Measurements from ENCODE around the gene CACNA1C.
"Not testable (repeated sequence)": the region's sequence is repeated elsewhere in the genome, so short reads cannot be mapped to it uniquely, and the experiment has no call there.

The CACNA1C gene

DNA sequence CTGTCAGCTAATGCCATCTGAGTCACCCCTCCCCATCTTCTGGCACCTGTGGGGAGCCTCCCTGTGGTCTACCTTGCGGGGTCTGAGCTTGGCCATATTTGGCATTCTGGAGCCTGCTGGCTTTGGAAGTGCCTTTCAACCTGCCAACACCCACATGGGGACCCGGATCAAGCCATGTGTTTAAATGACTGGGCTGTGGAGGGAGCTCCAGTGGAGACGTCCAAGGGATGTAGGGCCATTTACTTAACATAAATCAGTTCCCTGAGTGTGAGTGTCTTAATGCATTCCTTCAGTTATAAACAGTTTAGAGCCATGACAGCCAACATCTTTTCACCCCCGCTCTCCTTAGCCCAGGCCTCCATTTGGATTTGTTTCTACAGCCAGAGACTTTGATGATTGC, 22.0 kb downstream of the CACNA1C start:
- DNase-seq (ENCODE audit: extremely low read depth in 1 of 2, low read depth in 1 of 2), result no peak

DNA sequence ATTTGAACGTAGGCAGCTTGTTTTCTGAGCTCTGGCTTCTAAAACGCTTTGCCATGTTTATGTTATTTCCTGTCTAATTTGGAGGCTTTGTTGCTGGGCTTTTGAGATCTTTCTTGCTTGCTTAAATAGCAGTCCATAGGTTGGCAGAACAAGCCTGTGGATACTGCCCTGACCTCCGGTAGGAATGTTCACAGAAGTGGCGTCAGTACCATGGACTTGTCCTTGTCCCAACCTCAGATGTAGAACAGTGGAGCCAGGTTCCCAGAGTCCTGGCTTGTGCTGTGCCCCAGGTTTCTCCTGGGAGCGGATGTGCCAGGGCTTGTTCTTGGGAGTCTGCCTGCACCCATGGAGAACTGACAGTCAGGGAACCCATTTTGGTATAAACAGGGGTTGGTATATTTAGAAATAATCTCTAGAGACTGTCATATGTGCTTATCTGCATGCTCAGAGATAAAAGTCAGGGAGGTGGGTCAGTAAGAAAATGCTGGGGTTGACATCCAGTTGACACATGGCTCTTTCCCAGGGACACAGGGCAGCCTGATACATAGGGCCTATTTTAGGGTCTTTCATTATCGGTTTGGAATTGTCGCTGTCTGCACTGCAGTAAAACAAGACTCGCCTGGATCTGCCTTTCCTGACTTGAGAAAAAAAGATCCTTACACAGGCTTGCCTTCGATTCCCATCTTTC, 22.9 kb downstream of the CACNA1C start:
- no peak for DNase-seq (ENCODE audit: extremely low read depth in 1 of 2, low read depth in 1 of 2)

DNA sequence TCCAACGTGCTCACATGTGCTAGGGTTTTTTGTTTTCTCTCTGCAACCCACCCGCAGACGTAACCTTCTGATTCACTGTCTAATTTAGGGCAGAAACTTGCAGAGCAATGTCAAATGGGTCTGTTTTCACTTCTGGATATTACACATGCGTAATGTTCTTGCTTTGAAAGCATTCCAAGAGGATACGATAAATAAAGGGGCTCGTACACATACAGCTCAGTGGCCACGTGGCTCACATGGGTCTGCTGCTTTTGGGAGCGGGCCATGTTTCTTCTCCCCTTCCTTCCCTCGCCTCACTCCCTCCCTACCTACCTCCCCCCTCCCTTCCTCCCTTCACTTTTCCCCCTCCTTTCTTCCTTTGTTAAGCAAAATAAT, 23.4 kb downstream of the CACNA1C start:
- no peak for DNase-seq (ENCODE audit: extremely low read depth in 1 of 2, low read depth in 1 of 2)

DNA sequence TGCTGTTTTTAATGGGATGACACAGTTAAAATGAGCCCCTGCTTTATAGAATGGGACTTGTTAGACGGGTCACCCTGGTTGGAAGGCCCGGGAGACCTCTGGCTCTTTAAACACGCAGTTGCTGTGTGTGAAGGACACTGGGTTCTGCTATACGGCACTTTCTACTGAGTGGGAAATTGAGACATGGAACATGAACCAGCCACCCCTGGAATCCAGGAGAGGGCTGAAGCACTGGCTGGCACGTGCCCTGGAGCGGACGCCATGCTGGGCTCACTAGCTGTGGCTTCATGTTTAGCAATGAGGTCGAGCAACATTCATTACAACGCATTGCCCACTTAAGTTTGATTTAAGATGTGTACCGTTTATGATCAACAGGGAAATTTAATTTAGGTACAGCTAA, 23.9 kb downstream of the CACNA1C start:
- no peak for DNase-seq (ENCODE audit: extremely low read depth in 1 of 2, low read depth in 1 of 2)

DNA sequence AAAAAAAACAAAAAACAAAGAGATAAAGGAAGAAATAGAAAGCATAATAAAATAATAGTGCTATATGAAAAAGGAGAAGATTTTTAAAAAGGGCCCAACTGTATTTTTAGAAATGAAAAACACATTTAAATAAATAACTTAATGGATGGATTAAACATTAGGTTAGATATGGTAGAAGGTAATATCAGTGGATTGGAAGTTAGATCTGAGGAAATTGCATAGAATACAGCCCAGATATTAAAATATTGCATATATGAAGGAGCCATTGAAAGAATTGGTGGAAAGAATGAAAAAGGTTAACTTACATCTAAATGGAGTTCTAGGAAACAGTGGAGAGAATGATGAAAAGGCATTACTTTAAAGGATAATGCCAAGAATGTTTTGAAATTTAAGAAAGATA, 27.8 kb downstream of the CACNA1C start:
- no peak for DNase-seq (ENCODE audit: extremely low read depth in 1 of 2, low read depth in 1 of 2)

- DNase-seq (ENCODE audit: extremely low read depth in 1 of 2, low read depth in 1 of 2), result no peak
Observed at GRCh38 chr12:2082321-2082720, 29.5 kb downstream of the CACNA1C start.

GRCh38 chr12:2083008-2083407, 30.2 kb downstream of the CACNA1C start:
- DNase-seq (ENCODE audit: extremely low read depth in 1 of 2, low read depth in 1 of 2), result no peak

- DNase-seq (ENCODE audit: extremely low read depth in 1 of 2, low read depth in 1 of 2), result no peak
Observed at GRCh38 chr12:2083561-2083960, 30.8 kb downstream of the CACNA1C start.

GRCh38 chr12:2084553-2085296, 31.9 kb downstream of the CACNA1C start:
- DNase-seq (ENCODE audit: extremely low read depth in 1 of 2, low read depth in 1 of 2), result no peak

GRCh38 chr12:2092354-2092753, 39.6 kb downstream of the CACNA1C start:
- DNase-seq (ENCODE audit: extremely low read depth in 1 of 2, low read depth in 1 of 2), result no peak

- DNase-seq (ENCODE audit: extremely low read depth in 1 of 2, low read depth in 1 of 2), result no peak
Observed at GRCh38 chr12:2092890-2093289, 40.1 kb downstream of the CACNA1C start.

- no peak for DNase-seq (ENCODE audit: extremely low read depth in 1 of 2, low read depth in 1 of 2)
Observed at GRCh38 chr12:2094597-2094996, 41.8 kb downstream of the CACNA1C start.

DNA sequence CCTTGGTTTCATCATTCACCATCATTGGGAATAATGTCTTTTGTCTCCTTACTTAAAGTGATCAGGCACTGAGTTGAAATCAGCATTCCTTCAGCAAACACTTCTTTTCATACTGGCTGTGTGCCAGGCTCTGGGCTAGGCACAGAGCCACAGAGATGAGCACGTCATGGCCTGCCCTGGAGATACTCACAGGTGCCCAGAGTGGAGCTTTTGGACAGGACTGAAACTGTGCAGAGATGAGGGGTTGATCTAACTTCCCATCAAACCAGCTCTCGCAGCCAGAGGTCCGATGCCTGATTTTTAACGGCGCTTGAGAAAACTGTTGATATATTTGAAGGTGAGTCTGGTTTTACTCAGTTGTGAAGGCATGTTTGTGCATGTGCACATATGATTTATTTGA, 43.1 kb downstream of the CACNA1C start:
- DNase-seq (ENCODE audit: extremely low read depth in 1 of 2, low read depth in 1 of 2), result no peak

DNA sequence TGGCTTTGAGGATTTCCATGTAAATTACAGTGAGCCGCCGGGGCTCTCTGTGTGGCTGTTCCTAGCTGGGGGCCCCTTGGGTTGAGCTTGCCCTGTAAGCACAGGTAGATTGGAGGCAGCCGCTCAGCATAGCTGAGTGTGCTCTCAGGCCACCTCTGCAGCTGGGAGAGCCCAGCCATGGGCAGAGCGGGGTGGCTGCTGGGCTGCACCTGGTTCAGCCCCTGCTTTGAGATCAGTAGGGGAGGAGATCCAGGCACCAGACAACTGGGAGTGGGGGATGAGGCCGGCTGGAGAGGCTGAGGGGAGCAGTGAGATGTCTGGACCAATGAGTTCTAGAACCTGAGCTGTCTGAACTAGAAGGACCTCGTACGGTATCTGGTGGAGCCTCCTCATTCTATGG, 44.8 kb downstream of the CACNA1C start:
- no peak for DNase-seq (ENCODE audit: extremely low read depth in 1 of 2, low read depth in 1 of 2)

GRCh38 chr12:2098852-2099251, 46.1 kb downstream of the CACNA1C start:
- no peak for DNase-seq (ENCODE audit: extremely low read depth in 1 of 2, low read depth in 1 of 2)

DNA sequence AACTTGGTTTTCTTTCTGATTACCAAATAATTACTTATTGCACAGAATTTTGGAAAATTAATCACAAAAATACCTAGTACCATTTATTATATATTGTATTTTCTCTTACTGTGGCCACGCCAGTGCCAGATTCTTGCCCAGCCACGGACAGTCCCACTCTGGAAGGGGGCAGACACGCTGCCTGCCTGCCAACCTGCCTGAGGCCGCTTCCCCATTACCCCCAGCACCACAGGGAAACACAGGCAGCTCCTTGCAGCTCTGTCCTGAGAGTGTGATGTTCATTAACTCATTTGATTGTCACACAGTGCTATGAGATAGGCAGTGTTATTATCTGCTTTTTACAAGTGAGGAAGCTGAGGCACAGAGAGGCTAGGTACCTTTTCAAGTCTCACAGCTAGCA, 46.8 kb downstream of the CACNA1C start:
- no peak for DNase-seq (ENCODE audit: extremely low read depth in 1 of 2, low read depth in 1 of 2)

- DNase-seq (ENCODE audit: extremely low read depth in 1 of 2, low read depth in 1 of 2), result no peak
Observed at GRCh38 chr12:2101359-2101758, 48.6 kb downstream of the CACNA1C start.

DNA sequence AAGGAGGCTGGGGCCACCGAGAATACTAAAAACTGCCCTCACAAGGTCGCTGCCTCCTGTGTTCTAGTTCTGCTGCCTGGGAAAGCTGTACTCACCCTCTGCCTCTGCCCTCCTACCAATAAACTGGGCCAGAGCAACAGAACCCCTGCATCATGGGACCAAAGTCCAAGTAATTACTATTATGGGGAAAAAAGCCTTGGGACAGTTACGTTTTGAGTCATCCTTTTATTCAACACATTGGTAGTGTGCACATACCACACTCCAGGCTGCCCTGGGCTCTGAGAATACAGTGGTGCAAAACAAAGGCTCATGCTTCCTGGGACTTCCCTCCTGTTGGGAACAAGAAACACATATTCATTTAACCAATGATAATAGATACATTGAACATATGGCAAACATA, 49.0 kb downstream of the CACNA1C start:
- no peak for DNase-seq (ENCODE audit: extremely low read depth in 1 of 2, low read depth in 1 of 2)

DNA sequence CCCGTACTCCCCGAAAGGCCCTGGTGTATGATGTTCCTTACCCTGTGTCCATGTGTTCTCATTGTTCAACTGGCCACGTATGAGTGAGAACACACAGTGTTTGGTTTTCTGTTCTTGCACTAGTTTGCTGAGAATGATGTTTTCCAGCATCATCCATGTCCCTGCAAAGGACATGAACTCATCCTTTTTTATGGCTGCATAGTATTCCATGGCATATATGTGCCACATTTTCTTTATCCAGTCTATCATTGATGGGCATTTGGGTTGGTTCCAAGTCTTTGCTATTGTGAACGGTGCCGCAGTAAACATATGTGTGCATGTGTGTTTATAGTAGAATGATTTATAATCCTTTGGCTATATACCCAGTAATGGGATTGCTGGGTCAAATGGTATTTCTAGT, 49.9 kb downstream of the CACNA1C start:
- DNase-seq (ENCODE audit: extremely low read depth in 1 of 2, low read depth in 1 of 2), result not testable (repeated sequence)

DNA sequence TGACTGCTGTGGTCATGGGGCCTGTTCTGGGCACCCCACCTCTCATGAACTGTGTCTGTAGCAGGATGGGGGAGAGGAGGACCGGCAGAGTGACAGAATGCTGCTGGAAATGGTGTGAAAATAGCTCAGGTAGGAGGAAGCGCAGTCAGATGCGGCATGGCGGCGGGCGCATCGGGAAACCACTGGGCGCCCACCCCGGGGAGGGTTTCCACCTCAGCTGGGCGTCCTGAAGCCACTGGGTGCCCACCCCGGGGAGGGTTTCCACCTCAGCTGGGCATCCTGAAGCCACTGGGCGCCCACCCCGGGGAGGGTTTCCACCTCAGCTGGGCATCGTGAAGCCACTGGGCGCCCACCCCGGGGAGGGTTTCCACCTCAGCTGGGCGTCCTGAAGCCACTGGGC, 52.6 kb downstream of the CACNA1C start:
- not testable (repeated sequence) for DNase-seq (ENCODE audit: extremely low read depth in 1 of 2, low read depth in 1 of 2)

- no peak for DNase-seq (ENCODE audit: extremely low read depth in 1 of 2, low read depth in 1 of 2)
Observed at GRCh38 chr12:2108166-2108565, 55.4 kb downstream of the CACNA1C start.

DNA sequence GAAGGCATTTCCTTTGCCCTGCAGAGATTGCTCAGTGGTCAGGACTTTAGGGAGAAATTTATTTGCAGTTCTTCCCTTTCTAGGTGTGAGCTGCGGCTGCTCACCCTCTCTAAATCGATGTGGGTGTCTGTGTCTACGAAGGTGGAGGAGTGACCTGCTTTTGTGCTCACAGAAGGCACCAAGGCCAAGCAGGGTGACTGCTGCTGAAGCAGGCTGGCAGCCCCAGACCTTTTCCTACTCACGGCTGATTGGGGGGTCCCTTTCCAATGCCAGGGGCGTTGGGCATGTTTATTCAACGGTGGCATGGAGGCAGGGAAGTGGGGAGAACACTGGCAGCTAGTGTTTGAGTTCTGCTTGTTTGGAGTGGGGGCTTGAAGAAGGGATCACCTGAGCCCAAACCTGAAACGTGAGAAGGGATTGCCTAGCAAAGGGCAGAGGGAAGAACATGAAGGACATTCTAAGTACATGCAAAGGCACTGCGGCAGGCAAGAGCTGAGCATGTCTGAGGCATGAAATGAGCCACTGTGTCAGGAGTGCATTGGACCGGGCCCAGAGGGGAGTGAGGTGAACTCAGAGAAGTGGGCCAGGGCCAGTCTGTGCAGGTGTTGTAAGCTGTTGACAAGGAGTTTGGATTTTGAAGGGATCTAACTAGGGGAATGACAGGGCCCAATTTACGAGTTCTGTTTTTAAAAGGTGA, 56.3 kb downstream of the CACNA1C start:
- no peak for DNase-seq (ENCODE audit: extremely low read depth in 1 of 2, low read depth in 1 of 2)

All from activated CD8-positive, alpha-beta memory T cell treated with anti-CD3 and anti-CD28 coated beads for 1 hour (primary cell).